Stimulated activated CD8-positive, alpha-beta memory T cell treated with anti-CD3 and anti-CD28 coated beads, Interleukin-15, amount 100 ng/mL, for 48 hours (primary cell): ENCODE results near the gene SYT1.
"Not testable (repeated sequence)": the region's sequence is repeated elsewhere in the genome, so short reads cannot be mapped to it uniquely, and the experiment has no call there.

Source experiments
- DNase-seq, 2 donors: peaks; one replicate each; pipeline ENCODE4 v3.0.0-alpha.2; 2020; ENCODE audit warnings: low read depth in 2 of 2

Gene SYT1

DNA sequence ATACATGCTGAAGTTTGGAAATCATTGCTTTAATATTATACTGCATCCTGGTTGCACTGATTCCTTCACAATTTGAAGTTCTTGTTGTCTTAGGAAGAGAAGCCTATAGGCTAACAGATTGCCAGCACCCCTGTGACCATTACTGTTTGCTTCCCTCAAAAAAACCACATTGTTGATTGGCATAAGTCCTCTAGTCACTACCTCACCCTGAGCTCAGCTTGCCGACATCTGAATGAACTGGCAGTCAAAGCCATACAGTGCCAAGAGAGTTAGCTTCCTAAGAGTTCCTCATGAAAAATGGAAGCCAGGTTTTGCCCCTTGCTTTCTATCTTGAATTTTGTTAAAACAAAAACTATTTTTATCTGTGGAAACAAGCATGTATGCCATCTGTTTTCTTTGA lies 276.1 kb downstream of the SYT1 start:
- DNase-seq: no peak

DNA sequence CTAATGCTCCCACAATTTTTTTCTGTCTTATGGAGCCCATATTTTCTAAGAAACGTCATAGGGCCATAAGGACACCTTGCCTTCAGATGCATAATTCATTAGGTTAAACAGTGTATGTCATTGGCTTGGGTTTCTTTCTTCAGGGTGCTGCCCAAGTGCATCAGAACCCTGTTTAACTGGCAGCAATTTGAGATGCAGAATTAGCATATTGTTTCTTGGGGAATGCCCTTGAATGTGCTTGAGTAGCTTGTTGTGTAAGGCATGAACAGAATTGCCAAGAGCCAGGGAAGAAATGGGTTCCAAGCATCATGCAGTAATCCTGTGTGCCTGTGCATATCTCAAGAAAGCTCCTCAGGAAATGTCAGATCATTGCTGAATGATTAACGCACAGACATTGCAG lies 277.2 kb downstream of the SYT1 start:
- DNase-seq: no peak

DNA sequence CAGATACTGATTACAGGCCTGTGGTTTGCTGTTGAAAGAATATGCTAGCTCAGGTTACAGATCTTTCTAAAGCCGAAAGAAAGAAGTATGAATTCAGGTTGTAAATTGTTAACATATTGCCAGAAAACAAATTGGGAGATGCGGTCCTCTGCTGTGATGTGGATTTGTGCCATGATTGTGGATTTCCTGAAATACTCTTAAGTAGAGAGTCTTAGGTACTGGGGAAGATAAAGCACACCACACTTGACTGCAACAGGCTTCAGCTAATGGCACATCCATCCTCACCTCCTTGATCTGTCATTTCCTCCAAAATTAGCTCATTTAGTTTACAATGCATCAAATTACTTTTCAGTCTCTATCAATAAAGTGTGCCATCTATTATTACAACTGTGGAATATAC lies 279.2 kb downstream of the SYT1 start:
- DNase-seq: no peak

DNA sequence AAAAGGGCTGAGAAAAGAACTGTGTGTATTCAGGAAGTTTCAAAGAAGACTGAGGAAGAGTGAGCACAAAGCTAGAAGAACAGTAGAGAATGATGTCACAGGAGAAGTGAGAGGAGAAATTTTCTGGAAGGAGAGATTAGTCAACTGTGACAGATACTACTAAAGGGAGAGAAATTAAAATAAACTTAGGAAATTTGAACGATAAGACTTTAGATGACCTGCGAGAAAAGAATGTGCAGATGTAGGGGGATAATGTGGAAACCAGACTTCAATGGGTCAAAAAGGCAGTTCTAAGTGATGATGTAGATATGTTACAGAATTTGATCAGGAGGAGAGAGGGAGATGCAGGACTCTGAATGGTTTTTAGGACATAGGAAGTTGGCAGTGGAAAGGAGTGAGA lies 287.4 kb downstream of the SYT1 start:
- DNase-seq: no peak

DNA sequence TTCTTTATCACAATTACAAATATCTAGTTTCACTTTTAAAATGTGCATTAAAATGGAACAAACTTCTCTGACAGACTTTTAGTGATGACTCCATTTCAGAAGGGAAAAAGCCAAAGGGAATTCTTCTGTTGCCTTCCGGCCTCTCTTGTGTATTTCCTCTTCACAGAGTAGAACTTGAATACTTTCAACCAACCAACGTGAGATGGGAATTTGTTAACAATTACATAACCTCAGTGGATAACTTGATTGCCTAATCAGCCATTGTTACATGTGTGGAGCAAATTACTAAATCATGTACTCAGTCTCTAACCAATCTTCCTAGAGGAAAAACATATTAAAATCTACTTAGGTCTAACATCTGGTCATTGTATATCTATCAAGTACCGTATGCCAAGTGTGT lies 291.1 kb downstream of the SYT1 start:
- DNase-seq: no peak

DNA sequence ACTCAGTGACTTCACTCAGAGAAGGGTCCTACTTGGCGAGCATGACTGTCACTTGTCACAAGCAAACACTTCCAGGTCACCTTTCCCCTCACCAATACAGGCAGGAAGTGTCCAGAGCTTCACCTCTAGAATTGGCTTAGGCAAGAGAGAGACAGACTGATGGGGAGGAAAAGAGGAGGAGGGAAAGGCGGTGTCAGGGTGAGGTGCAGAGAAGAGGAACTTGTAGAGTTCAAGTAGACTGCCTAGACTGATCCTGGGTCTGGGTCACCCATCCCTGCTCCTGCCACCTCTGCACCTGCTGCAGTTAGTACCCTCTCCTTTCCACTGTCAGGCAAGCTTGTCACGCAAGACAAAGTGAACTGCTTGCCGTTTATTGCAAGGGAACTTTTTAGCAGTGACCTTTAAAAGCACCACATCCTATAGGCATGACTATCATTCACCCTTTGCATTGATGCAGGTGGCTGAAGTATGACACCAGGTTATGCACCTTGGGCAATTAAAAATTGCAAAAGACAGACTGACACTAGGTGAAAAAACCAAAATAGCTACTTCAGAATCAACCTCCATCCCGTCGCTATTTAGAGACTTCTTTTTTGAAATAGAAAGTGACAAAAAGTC lies 292.4 kb downstream of the SYT1 start:
- DNase-seq: no peak

DNA sequence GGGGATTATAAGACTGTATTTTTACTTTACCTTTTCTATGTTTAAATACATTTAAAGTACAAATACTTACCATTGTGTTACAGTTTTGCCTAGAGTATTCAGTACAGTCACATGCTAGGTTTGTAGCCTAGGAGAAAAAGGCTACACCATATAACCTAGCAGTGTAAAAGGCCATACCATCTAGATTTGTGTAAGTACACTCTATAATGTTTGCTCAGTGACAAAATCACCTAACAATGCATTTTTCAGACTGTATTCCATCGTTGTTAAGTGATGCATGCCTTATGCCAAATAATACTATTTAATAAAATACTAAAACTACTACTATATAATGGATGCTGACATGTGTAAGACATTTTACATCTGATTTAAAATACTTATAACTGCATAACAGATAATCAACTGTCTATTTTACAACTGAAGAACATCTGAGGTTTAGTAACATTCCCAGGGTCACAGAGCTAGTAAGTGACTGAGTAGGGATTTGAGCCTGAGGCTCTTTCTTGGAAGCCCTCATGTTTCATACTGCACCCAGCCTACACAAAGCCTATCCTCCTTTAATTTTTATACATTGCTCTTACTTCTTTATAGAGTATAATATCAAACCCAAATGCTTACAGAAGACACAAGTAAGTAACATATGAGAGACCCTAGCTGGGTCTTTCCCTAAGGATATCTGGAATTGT lies 296.8 kb downstream of the SYT1 start:
- DNase-seq: no peak

DNA sequence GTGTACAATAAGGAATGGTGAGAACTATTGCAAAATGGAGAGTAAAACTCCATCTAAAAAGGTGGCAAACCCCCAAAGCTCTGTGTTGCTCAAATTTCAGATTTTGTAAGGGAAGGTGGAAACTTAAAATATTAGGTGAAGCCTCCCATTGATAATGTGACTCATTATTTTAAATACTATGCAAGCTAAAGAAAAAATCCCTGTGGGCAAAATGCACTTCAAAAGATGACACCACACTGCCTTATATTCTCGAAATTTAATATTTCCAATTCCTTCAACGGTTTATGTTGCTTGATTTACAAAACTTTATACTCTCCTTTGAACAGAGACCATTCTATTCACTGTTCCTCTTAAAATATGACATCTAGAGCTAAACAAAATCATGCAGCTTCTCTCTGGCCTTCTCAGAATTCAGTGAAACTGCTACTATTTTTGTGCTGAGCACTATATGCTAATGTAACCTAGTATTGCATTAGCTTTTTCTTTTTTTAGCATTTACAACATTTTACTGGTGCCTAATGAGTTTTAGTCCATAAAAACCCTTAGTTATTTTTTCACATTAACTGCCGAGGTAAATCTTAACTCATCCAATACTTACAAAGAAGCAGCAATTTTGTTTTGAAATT lies 297.7 kb downstream of the SYT1 start:
- no peak for DNase-seq

DNA sequence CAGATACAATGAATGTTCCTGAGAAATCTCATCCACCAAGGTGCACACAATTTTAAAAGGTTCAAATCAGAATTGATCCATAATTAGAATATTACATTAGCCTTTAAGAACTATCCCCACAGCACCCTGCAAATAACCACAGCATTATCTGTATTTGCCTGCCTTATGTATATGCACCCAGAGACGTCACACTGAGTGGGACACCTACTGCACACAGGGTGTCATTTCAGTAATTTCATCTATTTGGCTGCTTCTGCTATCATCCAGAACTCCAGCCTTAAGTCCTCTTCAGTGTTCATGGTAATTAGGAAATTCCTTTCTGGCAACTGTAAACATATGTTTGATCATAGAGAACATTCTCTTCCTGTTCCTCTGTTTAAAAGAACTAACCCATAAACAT lies 298.4 kb downstream of the SYT1 start:
- no peak for DNase-seq

DNA sequence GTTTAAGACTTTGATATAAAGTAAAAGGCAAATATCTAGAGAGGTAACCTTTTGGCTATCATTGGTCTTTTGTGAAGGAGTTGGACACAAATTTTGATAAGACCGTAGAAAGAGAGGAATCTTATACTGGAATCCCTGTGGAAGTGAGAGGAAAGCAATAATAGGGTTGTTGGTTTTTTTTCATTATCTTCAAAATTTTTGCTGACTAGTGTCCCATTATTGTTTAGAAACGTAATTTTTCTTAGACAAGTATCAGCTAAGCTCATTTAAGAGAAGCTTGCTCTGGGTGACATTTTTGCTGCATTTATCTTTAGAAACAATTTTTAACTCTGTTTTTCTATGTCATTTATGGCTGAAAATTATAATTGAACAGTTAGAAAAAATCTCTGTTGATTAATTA lies 300.3 kb downstream of the SYT1 start:
- DNase-seq: no peak

DNA sequence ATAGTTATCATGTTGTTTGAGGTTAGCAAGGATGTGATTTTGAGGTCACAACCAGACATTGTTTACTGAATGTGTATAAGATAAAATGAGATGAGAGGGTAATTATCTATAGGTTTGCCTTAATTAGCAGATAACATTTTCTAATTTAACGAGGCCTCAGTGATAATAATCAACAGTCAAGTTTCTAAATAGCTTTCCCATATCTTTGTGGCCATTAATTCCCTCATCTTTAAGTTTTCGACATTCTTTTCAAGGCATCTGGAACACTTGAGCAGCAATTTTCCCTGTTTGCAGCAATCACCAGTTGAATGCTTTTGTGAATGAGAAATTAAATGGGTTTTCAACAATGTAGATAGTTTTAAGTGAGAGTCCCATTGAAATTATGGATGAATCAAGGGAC lies 304.1 kb downstream of the SYT1 start:
- no peak for DNase-seq

DNA sequence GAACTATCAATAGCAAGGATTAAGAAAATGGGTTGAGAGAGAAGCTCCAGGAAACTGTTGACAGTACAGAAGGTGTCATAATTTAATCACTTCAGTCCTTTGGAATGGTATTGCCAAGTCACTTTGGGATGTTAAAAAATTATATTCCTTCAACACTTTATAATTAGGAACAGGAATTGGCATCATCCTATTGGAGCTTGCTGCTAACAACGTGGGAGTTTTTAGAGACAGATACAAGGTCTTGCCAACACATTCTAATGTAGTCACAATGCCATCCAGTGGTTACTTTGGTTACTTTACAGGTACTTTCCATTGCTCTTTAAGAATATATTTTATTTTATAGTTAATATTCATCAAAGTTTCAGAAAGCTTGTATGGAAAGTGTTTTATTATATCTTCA lies 310.1 kb downstream of the SYT1 start:
- no peak for DNase-seq

DNA sequence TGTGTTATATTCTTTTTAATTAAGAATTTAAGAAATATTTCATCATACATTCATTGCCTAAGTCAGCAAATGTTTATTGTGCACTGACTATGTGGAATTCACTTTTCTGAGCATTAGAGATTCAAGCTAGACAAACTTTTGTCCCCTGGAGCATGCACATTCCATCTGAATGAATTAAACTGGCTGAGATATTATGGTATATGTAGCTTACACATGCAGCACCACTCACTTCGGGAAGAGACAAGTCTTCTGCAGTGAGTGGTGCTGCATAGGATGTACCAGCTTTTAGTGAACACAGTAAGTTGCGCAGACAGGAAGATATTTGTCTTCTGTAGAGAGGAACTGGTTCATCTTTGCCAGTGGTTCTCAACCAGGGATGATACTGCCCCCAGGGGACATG lies 318.4 kb downstream of the SYT1 start:
- DNase-seq: no peak

DNA sequence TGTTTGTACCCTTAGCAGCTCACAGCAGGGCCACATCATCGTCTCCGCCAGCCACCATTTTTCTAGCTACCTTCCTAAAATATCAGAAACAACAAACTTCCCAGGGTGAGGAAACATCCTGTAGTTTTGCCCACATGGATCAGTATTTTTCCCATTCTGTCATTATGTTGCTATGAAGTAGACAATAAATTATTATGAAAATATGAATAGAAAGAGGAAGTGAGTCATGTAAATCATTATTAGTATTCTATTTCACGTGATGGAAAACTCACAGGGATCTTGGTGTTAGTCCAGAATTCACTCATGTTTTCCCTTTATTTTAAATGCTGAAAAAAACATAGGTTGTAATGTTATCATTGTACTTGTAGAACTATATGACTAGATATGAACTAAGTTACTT lies 319.4 kb downstream of the SYT1 start:
- no peak for DNase-seq

DNA sequence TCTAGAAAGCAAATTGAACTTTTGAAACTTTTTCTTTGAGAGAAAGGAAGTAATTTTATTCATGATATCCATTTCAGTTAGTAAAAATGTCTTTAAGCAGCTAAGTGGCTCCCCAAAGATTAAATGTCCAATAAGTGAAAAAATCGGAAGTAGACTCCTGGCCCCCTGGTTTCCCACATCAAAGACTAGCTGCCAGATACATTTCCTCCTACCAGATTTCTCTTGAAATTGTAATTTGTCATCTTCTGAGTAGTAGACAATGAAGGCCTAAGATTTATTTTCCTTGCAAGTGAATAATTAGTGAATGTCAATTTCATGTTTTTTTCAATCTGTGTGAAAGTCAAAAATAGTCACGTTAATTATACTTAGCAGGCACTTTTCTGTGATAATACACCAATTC lies 321.9 kb downstream of the SYT1 start:
- DNase-seq: no peak

DNA sequence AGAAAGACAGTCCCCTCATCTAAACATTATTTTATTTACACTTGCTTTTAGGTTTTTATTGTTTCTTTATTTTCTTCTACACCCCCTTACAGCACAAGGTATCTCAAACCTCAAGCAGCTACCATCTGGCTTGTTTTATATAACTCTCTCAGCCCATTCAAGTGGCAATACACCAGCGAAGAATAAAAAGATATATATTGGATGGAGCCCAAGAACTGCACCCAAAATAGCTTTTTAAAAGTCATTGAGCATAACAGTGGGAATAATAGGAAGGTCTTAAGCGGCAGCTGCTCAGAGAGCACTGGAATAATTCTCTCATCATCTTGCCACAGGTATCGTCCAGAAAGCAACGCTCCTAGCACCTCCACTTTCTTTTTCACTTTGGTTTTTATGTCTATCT lies 322.5 kb downstream of the SYT1 start:
- no peak for DNase-seq

DNA sequence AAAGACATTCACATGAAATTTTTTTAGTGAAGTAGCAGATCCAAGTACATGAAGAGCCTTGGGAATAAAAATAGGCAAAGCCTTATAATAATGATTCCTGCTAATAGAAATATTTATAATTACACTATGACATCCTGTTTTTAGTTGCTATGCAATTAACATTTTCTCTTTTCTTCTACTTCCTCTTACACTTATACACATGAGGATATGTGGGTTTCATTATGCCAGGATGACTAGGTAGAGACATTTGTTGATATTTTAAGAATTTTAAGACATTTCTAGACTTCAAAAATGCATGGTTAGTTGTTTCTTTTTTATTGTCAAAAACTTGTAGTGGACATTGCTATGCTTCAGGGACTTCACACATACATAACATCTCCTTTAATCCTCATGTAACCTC lies 326.8 kb downstream of the SYT1 start:
- no peak for DNase-seq

DNA sequence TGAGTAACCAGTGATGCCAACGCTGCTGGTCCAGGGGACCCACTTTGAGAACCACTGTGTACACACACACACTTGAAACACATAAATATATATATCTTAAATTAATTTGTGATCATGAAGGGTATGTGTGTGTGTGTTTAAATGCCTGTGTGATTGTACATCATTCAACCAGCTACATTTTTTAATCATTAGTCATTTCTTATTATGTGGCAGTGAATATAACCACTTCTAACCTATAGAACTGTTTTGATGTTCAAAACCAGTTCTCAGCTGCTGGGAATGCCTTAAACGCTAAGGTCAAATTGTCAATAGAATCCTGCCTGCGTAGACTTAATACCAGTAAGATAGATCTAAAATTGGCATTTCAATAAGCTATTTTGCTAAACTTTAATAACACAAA lies 330.0 kb downstream of the SYT1 start:
- no peak for DNase-seq

DNA sequence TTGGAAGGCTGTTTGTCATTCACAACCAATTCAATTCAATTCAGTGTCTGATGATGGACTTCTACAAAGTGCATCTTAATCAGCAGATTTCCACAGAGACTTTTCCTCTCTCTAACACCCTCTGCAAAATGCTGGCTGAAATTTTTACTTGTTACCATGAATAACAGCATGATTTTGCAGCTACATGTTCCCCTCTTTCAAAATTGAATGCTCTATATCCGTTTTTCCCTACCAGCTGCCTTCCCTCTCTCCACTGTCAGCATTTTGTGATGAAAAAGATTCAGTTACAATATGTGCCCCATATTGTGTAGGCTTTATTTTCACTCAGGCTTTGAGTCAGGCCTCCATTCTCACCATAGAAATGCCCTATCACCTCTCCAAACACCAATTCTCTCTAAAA lies 334.6 kb downstream of the SYT1 start:
- no peak for DNase-seq

DNA sequence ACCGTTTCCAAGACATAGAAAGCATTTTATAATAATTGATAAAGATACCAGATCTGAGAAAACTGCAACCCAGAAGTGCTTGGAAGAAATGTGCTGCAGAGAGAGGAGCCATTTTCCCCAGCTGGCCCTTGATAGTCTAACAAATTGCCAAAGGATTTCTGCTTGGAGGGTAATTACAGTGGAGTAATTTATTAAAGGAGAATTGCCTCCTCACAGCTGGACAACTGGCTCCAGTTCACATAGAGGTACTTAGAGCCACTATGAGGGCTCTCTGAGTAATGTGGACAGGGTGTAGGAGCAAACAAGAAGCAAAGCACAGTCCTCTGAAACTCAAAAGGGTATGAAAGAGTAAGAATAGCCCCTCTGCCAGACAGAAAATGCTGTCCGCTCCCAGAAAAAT lies 335.6 kb downstream of the SYT1 start:
- DNase-seq: no peak

DNA sequence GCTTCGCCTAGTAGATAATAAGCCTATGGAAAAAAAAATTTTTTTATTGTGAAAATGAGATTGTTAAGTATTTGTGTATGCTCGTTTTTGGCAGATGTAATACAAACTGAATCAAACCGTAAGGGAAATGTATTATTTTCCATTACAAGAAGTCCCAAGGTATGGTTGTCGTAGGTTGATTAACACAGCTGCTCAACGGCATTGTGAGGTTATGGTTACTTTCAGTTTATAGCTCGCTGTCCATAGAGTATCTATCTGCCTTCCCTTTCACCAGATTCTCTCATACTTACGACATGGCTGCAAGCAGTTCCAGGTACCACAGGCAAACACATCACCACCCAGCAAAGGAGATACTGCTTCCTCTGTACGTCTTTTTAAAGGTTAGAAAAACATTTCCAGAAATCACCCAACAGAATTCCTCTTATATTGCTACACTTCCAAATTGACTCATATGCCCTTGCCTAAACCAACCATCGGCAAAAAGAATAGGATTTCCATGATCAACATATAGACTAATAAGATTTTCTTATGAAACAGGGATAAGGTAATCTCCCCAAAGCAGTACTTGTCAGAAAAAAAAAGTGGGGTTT lies 338.6 kb downstream of the SYT1 start:
- no peak for DNase-seq

DNA sequence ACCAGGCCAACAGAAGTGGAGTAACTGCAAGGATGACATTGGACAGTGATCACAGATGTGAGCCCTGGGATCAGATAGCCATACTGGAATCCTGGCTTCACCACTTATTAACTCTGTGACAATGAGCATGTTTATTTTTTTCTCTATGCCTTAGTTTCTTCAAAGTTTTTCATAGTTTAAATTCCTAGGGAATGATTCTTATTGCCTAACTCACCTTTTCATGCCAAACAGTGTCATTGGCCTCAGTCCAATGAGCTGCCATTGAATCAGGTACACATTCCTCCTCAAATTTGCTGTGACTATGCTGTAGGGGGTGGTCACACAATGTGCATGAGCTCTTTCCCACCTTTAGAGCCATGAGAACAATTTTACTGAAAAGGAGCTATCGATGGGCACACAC lies 342.3 kb downstream of the SYT1 start:
- no peak for DNase-seq

DNA sequence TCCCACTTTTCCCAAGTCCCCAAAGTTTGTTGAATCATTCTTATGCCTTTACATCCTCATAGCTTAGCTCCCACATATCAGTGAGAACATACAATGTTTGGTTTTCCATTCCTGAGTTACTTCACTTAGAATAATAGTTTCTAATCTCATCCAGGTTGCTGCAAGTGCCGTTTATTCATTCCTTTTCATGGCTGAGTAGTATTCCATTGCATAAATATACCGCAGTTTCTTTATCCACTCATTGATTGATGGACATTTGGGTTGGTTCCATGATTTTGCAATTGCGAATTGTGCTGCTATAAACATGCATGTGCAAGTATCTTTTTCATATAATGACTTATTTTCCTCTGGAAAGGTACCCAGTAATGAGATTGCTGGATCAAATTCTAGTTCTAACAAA lies 345.8 kb downstream of the SYT1 start:
- DNase-seq: not testable (repeated sequence)
